Thoracic aorta (tissue), 2 donors: ENCODE results near the gene OR7D4. TPM values are rescaled to one million over a fixed set of nuclear protein-coding genes. Genes with fewer than 3 reads are reported as not detected.
"Not testable (repeated sequence)": the region's sequence is repeated elsewhere in the genome, so short reads cannot be mapped to it uniquely, and the experiment has no call there.

Experiments
- ATAC-seq: fragments of 150-250 bp; one replicate; pipeline ENCODE4 v1.8.0; 2017; ENCODE audit warnings: low read depth; ENCODE audit not compliant: insufficient number of reproducible peaks, low FRiP score
- DNase-seq: peaks from one replicate; pipeline ENCODE4 v3.0.0-alpha.2; 2020; ENCODE audit warnings: low spot score
- H3K27ac ChIP-seq, 2 donors: fragments of 200-600 bp; sonication (generic); 1 replicate in 1 of 2; 2 replicates in 1 of 2; pipeline ENCODE4 v1.5.1; 2016; ENCODE audit warnings: mild to moderate bottlenecking in 2 of 2, moderate library complexity in 2 of 2
- H3K27me3 ChIP-seq: fragments of 200-600 bp; sonication (generic); replicated peaks from 2 replicates; pipeline ENCODE4 v1.6.0; 2016; ENCODE audit warnings: mild to moderate bottlenecking; ENCODE audit not compliant: insufficient read depth
- H3K36me3 ChIP-seq: fragments of 200-600 bp; sonication (generic); one replicate; pipeline ENCODE4 v1.5.1; 2016
- H3K4me1 ChIP-seq, 2 donors: fragments of 200-600 bp; sonication (generic); 1 replicate in 1 of 2; 2 replicates in 1 of 2; pipeline versions ENCODE4 v1.5.1 to v1.6.0; 2016; ENCODE audit warnings: low read depth in 2 of 2, mild to moderate bottlenecking in 1 of 2; ENCODE audit not compliant: control insufficient read depth in 1 of 2
- H3K4me3 ChIP-seq: fragments of 200-600 bp; sonication (generic); 2 replicates; pipeline ENCODE4 v1.5.1; 2016; ENCODE audit warnings: mild to moderate bottlenecking
- H3K9me3 ChIP-seq: fragments of 200-600 bp; sonication (generic); 2 replicates; pipeline ENCODE4 v1.5.1; 2016
- CTCF ChIP-seq: fragments of 200-600 bp; sonication (generic); IDR thresholded peaks from one replicate; pipeline ENCODE4 v1.5.1; 2019; ENCODE audit warnings: antibody characterized with exemption
- total RNA-seq, 2 donors: library from RNA; depleted of rRNA; stranded (reverse); fragments of >200 nt; gene quantifications; one replicate each; pipeline versions ENCODE4 v1.1.0 to v1.2.3, GENCODE V29; 2016

The OR7D4 gene
- total RNA-seq, result not detected

DNA sequence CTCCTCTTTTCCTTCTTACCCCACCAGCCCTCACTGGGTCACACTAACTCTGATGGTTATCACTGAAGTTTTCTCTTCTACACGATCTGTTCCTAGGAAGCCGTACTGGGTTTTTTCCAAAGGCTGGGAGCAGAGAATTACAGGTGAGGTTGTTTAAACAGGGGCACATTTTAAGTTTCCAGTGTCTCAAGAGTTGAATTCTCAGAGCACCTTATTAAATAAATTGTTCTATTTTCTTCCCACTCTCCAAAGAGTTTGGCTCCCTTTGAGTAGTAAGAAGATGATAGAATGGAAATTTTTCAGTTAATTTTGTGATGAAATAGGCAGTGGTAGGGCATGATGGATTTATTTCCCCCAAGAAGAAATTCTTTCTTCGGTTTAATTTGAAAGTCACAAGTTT is at the start of gene OR7D4:
Gene OR7D4 (minus strand): TSS at position 101 of the 400 bp plus-strand sequence. CDS start 4,752 bp downstream, outside the sequence.
- DNase-seq (no peak), ATAC-seq (no peak)
- no peaks in the 10 kb centered on the region for H3K36me3 ChIP-seq
- H3K27me3 ChIP-seq, result no peaks in the 10 kb centered on the region
- H3K4me1 ChIP-seq, result no peaks in the 10 kb centered on the region
- TF ChIP-seq CTCF, result no peak
- no peak within 1 kb of the TSS for H3K27ac ChIP-seq
- H3K9me3 ChIP-seq, result no peaks in the 10 kb centered on the region
- no peak within 1 kb of the TSS for H3K4me3 ChIP-seq

- Histone ChIP-seq H3K27me3 (no peaks in the 10 kb centered on the region), H3K4me3 (no peak overlapping the region), H3K27ac (no peak overlapping the region), H3K4me1 (no peaks in the 10 kb centered on the region), H3K36me3 (no peaks in the 10 kb centered on the region), H3K9me3 (no peaks in the 10 kb centered on the region)
- TF ChIP-seq CTCF, result no peak
- DNase-seq (no peak), ATAC-seq (no peak)
These were observed 31.8 kb upstream of the OR7D4 start for GRCh38 chr19:9251236-9251635.

- no peak for TF ChIP-seq CTCF
- H3K9me3 ChIP-seq, result no peaks in the 10 kb centered on the region
- H3K4me1 ChIP-seq, result no peaks in the 10 kb centered on the region
- no peak for DNase-seq
- ATAC-seq, result no peak
- no peaks in the 10 kb centered on the region for H3K27me3 ChIP-seq
- H3K4me3 ChIP-seq, result no peak within 1 kb of the TSS
- H3K36me3 ChIP-seq, result no peaks in the 10 kb centered on the region
- no peak within 1 kb of the TSS for H3K27ac ChIP-seq
These were observed 31.2 kb upstream of the OR7D4 start, which contains the start of gene OR7E24 for GRCh38 chr19:9250630-9251029. TSS of gene OR7E24 (plus strand) at chr19:9250930. CDS start at chr19:9251044, 114 bp downstream.

- TF ChIP-seq CTCF, result peak; percentile 88
- peak; percentile 3 for DNase-seq
- H3K4me3 ChIP-seq, result peak overlapping the region; percentile 61
These were observed 13.8 kb downstream of the OR7D4 start for GRCh38 chr19:9205501-9206113.

GRCh38 chr19:9198044-9198443 is 21.3 kb downstream of the OR7D4 start:
- H3K27ac ChIP-seq, H3K27me3 ChIP-seq, ATAC-seq, DNase-seq, H3K9me3 ChIP-seq, H3K4me1 ChIP-seq, H3K4me3 ChIP-seq, H3K36me3 ChIP-seq: not testable (repeated sequence)

More at GRCh38 chr19:9205501-9206113, 13.8 kb downstream of the OR7D4 start:
- no peaks in the 10 kb centered on the region for H3K27me3 ChIP-seq
- H3K27ac ChIP-seq, result no peak overlapping the region
- no peaks in the 10 kb centered on the region for H3K4me1 ChIP-seq
- H3K36me3 ChIP-seq, result no peaks in the 10 kb centered on the region
- no peak for ATAC-seq
- H3K9me3 ChIP-seq, result no peaks in the 10 kb centered on the region

DNA sequence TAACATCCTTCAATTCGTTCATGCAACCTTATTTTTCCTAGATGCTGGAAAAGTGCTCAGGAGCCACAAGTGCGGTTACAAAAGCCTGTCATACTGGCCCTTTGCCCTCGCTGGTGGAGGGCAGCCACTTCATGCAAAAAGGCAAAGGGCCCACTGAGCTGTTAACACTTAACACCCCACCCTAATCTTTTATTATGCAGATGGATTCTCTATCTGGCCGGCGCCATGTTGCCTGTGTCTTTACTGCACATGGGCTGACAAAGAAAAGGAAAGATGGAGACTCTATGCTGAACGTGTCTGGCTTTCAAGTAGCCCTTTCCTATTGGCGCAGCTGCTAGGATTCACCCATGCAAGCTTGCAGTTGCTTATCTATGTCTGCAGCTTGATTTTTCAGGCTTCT is 29.9 kb downstream of the OR7D4 start:
- Histone ChIP-seq H3K9me3 (no peaks in the 10 kb centered on the region), H3K4me3 (no peak overlapping the region), H3K27me3 (no peaks in the 10 kb centered on the region), H3K27ac (no peak overlapping the region), H3K36me3 (no peaks in the 10 kb centered on the region), H3K4me1 (no peaks in the 10 kb centered on the region)
- DNase-seq, result no peak
- ATAC-seq, result no peak
- no peak for TF ChIP-seq CTCF
